DMS 273 (cell line): ENCODE measurements around the gene BASP1.
A peak's percentile ranks its signal among the peaks of the same experiment; 100 is the strongest.
"Not testable (repeated sequence)": the region's sequence is repeated elsewhere in the genome, so short reads cannot be mapped to it uniquely, and the experiment has no call there.

Experiments
- DNase-seq: peaks from one replicate; lab custom pipeline; 2025; ENCODE audit not compliant: unreplicated experiment; lab: John Stamatoyannopoulos, UW

The BASP1 gene

DNA sequence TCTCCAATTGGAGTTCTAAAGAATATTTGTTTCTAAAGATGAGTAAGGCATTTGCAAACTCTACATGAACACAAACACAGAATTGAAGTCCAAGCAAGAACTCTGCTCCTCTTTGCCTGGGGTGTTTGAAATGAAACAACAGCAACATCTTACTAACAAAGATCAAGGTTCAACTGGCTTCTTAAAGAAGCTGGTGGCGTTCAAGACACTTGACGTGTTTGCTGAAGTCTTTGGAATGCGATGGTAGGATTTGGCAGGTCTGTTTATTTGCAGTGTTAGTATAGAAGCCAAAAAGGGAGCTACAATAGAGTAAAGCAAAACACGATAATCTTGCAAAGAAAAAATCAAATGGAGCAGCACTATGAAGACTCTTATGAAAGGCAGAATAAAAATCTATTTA, 94.9 kb downstream of the BASP1 start:
- no peak for DNase-seq

DNA sequence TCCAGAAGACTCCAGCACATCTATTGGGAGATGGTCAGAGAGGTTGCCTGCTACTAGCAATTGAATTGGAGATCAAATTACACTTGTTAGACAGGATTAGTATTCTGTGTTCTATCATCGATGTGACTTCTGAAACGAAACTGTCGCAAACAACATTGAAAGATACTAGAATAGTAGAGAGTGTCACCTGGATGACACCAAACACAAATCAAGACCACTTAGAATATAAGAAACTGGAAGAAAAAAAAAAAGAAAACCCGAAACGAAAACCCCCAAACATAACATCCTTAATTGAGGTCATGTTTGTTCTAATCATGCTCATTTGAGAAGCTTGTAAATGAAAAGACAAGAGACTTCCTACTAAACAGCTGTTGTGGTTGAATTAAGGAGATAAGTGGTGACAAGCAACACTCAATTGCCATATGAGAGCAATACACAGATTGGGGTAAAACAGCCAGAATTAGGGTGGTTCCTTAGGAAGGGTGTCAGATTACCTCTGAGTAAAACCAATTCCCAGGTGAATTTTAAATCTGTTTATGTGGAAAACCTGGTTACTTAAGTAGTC, 97.6 kb downstream of the BASP1 start:
- peak; percentile 50 for DNase-seq

DNA sequence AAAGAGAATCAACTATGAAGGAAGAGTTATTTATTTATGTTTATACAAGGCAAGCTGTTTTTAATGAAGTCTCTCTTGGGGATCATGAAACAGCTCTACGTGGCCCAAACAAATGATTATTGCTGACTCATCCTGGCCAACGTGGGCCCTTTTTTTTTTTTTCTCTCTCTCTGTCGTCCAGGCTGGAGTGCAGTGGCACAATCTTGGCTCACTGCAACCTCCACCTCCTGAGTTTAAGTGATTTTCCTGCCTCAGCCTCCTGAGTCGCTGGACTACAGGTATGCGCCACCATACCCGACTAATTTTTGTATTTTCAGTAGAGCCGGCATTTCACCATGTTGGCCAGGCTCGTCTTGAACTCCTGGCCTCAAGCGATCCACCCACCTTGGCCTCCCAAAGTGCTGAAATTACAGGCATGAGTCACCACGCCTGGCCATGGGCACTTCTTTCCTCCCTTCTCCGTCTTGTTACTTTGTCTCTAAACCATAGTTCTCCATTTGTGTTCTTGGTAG, 98.3 kb downstream of the BASP1 start:
- peak; percentile 30 for DNase-seq

DNA sequence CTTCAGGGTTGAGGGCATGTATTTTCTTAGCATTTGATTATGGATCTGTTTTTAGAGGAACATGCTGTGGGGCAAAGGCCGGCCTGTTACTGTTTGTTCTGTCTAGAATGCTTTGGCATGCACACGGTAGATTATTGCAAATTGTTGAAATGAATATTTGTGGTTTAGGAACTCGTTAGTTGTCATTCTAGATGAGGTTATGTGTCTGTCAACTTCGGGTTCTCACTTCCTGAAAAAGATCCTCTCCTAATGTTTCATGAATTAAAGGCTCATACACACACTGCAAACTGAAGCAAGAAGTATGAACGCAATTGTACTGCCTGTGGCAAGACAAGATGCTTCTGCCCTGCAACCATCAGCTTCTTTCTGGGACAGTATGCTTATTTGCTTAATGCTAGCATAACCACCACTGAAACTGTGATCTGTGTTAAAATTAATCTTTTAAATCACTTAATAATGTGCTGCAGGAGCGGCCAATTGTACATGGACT, 99.6 kb downstream of the BASP1 start:
- no peak for DNase-seq

DNA sequence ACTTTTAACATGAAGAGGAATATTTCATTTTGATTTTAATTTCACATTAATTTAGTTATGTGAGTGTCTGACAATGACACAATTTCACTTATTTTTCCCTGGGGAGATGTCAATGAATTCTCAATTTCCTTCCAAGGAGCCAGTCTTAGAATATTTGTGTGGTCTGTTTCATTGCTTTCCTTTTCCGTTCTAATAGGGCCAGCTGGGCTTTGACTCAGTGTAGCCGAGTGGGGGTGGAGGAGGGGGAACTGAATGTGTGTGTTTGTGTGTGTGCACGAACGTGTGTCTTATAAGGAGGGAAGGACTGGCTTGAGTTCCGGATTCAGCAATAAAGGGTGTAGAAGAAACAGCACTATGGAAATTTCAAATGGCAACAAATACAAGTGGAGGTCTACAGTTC, 100.0 kb downstream of the BASP1 start:
- no peak for DNase-seq

DNA sequence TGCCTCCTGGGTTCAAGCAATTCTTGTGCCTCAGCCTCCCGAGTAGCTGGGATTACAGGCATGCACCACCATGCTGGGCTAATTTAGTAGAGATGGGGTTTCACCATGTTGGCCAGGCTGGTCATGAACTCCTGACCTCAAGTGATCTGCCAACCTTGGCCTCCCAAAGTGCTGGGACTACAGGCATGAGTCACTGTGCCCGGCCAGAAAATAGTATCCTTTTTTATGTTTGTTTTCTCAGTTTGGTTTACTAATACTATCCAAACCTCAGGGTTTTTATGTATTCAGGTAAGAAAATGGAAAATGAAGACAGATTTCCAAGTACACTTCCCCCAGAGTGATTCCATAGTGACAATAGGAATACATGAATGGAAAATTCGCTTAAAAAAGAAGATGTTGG, 101.7 kb downstream of the BASP1 start:
- not testable (repeated sequence) for DNase-seq

DNA sequence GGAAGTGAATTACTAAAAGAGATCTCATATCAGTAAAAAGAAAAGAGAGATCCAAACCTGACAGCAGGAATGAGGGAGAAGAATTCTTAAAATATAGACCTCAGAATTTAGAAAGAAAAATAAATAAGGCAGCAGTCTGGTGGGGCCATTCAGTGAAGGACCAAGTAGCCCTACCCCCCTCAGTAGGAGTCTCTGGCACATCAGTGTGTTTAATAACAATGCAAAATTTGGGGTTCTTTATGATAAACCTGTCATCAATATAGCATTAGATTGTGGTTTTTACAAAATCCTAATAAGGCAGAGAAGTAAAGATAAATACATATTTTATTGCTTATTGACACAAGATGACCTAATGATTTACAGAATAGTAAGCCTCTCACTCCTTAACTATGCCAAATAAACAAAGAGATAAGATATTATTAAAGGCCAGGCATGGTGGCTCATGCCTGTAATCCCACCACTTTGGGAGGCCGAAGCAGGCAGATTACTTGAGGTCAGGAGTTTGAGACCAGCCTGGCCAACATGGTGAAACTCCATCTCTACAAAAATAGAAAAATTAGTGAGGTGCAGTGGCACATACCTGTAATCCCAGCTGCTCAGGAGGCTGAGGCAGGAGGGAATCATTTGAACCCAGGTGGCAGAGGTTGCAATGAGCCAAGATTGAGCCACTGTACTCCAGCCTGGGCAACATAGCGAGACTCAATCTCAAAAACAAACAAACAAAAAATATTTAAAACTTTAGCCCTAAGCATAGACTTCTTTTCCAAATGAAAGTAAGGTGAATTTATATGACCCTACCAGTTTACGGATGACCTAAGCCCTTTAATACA, 108.6 kb downstream of the BASP1 start:
- DNase-seq, result no peak
